Nucleus accumbens (tissue), 56 donors: ENCODE results near the gene SLAMF8.

ENCODE experiments used
- DNase-seq, 56 donors: peaks; one replicate each; lab custom pipeline; 2025; lab: John Stamatoyannopoulos, UW

SLAMF8 gene

DNA sequence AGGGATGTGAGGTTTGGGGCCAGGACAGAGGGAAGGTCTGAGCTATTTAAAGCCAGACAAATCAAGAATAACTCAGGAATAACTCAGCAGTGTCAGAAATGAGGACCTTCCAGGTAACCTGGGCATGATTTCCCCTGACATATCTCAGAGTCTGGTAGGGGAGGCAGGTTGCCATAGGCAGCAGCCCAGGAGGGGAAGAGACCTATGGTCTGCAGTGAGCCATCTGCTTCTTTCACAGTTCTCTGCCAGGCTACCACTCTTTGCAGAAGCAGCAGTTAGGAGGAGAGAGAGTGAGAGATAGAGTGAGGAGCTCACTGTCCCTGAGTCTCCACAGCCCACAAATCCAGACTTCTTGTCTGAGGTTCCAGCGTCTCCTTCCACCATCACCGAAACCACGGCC is 42.1 kb downstream of the SLAMF8 start:
- DNase-seq: no peak

DNA sequence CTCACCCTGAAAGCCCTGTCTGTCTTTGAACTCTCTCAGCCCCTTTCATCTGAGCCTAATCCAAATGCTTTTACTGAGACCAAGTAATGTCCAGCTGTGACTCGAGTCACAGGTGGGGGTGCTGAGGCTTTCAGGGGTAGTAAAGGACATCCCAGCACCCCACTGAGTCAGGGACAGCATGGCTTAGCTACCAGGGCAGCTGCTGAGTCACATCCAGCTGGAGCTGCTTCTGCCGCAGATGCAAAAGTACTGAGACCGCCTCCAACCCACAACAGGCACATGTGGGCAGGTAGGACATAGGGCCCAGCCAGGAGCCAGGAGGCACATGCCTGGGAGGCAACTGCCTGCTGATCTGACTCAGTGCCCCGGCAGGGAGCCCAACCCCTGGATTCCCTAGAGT is 42.5 kb downstream of the SLAMF8 start:
- DNase-seq: no peak

GRCh38 chr1:159869607-159870006 is 42.9 kb downstream of the SLAMF8 start:
- no peak for DNase-seq

DNA sequence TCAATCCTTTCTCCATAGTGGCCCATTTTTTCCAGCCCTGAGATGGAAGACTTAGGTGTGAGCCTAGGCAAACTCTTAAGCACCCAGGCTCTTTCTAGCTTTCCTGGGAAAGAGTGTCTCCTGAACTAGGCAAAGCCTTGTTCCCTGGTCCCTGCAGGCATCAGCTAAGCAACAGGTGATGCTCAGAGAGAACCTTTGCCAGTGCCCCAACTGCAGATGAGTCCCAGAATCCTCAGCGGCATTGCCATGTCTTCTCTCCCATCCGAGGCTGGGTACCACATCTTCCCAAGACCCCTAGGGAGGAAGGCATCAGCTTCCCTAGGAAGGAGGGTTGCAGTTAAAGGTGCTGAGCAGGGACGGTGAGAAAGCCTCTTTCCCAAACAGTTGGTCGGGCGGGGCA is 44.0 kb downstream of the SLAMF8 start:
- DNase-seq: no peak

DNA sequence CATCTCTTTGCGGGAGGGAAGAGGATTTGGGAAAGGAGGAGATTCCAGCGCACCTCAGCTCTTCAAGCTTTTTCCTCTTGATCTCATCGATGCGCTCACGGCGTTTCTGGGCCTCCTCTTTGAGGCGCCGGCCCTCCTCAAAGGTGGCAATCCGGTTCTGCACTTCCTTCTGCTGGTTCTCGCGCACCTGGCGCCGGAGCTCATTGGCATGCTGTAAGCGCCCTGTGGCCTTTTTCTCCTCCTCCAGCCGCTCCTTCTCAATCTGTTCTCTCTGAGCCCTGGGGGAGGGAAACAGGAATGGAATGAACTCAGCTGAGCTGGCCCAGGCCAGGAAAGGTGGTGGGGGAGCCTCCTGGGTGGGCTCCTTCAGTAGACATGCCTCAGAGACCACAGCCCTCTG is 46.2 kb downstream of the SLAMF8 start:
- DNase-seq: no peak

GRCh38 chr1:159873530-159874143 is 47.0 kb downstream of the SLAMF8 start:
- no peak for DNase-seq

DNA sequence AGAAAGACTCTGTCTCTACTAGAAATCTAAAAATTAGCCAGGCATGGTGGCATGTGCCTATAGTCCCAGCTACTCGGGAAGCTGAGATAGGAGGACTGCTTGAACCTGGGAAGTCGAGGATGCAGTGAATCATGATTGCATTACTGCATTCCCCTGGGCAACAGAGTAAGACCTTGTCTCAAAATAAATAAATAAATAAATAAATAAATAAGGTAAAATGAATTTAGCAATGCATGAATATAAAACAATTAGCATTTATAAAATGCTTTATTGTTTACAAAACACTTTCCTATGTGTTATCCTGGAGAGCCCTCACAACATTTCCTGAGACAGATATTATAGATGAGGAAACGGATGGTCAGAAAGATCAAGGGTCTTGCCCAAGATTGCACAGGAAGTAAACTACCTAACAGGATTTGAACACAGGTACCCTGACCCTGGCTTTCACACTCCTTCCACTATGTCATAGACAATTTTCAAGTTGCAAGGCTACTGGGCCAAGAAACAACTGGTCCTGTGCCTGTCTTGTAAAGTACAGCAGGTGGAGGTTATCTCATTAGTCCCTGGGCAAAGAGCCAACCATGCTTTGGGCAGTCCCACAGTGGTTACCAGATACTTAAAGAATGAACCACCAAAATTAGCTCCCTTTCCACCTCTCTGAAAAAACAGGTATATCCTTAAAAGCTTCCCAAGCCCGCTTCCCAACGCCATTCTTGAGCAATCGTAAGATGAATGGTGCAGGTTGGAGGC is 51.2 kb downstream of the SLAMF8 start:
- DNase-seq: no peak

DNA sequence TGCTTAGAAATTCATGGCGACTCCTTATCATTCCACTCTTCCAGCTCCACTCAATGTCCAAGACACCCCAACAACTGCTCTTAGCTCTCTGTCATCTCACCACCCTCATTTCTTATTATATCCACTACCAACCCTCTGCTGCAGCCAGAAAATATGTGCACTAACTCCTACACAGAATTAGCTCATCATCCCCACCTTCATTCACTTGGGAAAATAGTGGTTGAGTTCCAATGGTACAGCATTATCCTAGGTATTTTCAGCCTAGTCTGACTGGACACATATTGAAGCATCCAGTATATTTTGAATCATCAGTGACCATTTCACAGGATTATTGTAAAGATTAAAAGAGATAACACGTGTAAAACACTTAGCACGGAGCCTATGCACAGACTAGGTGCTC is 52.5 kb downstream of the SLAMF8 start:
- DNase-seq: no peak

- DNase-seq: no peak
These were observed 53.3 kb downstream of the SLAMF8 start for GRCh38 chr1:159879977-159880376.

DNA sequence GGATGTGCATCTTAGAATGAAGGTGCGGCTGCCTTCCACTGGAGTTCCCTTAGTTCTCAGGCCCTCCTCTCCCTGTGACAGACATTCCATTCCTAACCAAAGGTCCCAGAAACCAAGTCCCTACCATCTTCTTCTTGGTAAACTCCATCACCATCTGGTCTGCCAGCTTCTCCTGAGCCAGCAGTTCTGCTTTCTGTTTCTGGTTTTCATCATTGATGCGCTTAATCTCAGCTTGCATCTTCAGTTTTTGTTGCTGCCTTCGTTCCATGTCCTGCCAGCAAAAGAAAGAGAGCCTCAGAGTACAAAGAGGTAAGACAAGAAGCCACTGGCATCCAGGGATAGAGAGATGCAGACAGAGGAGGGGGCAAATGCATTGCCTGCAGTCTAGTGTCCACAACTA is 53.8 kb downstream of the SLAMF8 start:
- no peak for DNase-seq

DNA sequence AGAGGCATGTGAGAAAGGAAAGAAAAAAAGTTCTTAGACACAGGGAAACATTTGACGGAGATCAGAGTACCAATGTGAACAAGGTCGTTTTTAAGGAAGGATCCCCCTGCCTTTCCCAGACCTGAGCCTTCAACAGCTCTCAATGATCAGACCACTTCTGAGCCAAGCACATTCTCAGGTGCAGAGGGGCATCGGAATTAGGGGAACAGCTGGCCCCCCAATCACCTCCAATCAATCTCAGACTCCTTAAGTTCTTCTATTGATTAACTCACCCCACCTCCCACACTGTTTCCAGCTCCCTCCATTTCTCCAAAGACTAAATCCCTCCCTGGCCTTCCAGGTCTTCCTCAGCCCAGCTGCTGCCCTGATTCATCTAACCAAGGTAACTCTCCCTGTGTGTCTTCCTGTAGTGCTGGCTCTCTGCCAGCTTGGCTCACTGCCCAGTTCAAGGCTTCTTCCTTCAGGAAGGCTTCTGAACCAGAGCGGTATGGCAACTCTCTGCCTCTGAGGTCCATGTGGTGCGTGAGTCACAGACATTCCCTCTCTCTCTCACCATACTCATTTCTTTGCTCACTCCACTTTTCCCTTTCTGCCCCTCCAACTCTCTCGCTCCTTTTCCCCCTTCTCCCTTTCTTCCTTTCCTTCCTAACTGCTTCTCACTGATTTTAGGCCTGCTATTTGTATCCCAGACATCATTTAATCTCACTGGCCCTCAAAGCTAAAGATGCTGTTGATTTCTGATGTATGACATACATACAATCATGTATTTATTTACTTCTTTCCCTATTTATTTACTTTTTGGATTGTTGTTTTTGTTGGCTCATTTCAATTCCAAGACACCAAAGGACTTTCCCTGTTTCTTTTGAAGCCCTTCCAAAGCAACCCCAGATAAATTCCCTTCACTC is 55.2 kb downstream of the SLAMF8 start:
- DNase-seq: peak in 6 of 56 donors; percentile 6 to 35 (median 18)

DNA sequence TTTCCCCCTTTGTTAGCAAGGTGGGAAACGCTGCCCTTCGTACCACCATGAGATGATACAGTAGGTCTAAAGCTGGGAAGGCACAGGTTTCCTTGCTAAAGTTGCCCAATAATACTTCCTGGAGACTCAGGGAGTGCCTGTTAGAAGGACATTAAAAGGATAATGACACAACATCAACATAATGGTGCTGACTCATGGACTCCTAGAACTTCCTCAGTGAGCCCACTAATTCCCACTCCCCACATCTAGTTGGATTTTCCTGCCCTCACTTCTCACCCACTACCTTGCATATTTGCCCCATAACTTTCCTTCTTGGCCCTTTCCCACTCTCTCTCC is 55.8 kb downstream of the SLAMF8 start:
- DNase-seq: no peak

GRCh38 chr1:159883134-159883533 is 56.5 kb downstream of the SLAMF8 start:
- DNase-seq: no peak

DNA sequence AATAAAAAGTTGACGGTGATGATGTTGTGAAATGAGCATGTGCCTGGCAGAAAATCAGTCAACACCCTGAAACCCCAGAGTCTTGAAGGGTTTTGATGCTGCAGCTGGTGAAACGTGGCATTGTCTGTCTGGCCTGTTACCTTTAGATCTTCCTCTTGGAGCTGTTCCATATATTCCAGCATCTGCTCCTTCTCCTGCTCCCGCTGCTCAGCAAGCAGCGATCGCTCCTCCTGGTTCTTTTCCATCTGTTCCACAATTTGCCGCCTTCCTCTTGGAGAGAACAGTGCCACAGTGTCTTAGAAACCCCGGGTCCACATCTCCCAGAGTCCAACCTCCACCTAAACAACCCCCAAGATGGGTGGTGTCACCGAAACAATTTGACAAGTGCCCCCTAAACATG is 57.6 kb downstream of the SLAMF8 start:
- no peak for DNase-seq
